DOHH2 (cell line): ENCODE measurements around the gene BDH1.

Experiments used
- EZH2phosphoT487 ChIP-seq: fragments of 200-600 bp; sonication (generic); IDR thresholded peaks from 2 replicates; pipeline ENCODE4 v1.6.1; 2017; ENCODE audit warnings: borderline replicate concordance, mild to moderate bottlenecking, antibody characterized with exemption, low read length, moderate library complexity, mixed read lengths
- TF ChIP-seq, protein P1 (sequence below): fragments of 200-600 bp; sonication (generic); IDR thresholded peaks from one replicate; pipeline ENCODE4 v1.5.1; 2014; ENCODE audit warnings: antibody characterized with exemption, mild to moderate bottlenecking, low read depth, low read length; ENCODE audit not compliant: poor library complexity, severe bottlenecking

DNA sequence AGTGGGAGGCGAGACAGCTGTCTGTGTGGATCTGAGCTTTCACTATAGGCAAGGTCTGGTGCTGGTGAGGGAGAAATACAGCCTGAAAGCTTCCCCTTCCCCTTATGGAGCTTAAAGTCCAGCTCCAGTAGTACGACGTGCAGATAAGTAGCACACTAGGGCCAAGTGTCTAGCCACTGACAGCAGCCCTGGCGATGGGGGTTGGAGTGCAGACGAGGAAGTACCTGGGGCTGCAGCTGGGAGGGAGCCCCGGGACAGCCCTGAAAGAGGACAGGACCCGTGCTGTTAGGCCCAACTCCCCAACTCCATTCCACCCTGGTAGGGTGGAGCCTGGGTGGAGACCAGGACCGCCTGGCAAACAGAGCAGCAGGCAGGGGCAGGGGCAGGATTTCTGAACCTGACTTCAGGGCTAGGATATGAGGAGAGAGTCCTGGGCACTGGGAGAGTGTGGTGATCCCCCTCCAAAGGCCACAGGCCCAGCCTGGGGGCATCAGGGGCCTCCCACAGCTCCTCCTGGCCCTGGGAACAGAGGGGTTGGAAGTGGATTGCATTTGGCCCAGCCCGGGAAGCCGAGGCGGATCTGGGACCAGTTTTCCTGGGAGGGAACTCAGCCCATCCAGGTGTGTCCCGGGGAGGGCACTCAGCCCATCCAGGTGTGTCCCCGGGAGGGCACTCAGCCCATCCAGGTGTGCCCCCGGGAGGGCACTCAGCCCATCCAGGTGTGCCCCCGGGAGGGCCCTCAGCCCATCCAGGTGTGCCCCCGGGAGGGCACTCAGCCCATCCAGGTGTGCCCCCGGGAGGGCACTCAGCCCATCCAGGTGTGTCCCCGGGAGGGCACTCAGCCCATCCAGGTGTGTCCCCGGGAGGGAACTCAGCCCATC is 42.8 kb downstream of the BDH1 start:
- TF ChIP-seq, protein P1, sequence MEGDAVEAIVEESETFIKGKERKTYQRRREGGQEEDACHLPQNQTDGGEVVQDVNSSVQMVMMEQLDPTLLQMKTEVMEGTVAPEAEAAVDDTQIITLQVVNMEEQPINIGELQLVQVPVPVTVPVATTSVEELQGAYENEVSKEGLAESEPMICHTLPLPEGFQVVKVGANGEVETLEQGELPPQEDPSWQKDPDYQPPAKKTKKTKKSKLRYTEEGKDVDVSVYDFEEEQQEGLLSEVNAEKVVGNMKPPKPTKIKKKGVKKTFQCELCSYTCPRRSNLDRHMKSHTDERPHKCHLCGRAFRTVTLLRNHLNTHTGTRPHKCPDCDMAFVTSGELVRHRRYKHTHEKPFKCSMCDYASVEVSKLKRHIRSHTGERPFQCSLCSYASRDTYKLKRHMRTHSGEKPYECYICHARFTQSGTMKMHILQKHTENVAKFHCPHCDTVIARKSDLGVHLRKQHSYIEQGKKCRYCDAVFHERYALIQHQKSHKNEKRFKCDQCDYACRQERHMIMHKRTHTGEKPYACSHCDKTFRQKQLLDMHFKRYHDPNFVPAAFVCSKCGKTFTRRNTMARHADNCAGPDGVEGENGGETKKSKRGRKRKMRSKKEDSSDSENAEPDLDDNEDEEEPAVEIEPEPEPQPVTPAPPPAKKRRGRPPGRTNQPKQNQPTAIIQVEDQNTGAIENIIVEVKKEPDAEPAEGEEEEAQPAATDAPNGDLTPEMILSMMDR, result no peak
- no peak for TF ChIP-seq EZH2phosphoT487
